SK-N-SH (cell line): ENCODE measurements around the gene NOXA1. TPM values are rescaled to one million over a fixed set of nuclear protein-coding genes. Genes with fewer than 3 reads are reported as not detected.

ENCODE experiments used
- CHD2 ChIP-seq: fragments of 150-350 bp; IDR thresholded peaks from 2 replicates; pipeline ENCODE4 v1.6.1; 2018; ENCODE audit warnings: low read length; ENCODE audit not compliant: partially characterized antibody
- CTCF ChIP-seq: fragments of 200-600 bp; sonication (generic); IDR thresholded peaks from 2 replicates; pipeline ENCODE4 v1.6.1; 2017; ENCODE audit warnings: antibody characterized with exemption, mild to moderate bottlenecking, moderate library complexity
- ELF1 ChIP-seq: IDR thresholded peaks from 2 replicates; pipeline ENCODE4 v1.4.0; 2012
- EP300 ChIP-seq, 2 experiments: IDR thresholded peaks; 2 replicates each; pipeline versions ENCODE4 v1.4.0 to v1.6.1; 2012; ENCODE audit warnings: borderline replicate concordance in 1 of 2, low read depth in 1 of 2, low read length in 1 of 2
- FOXM1 ChIP-seq: IDR thresholded peaks from 2 replicates; pipeline ENCODE4 v1.4.0; 2012; ENCODE audit warnings: low read depth, mild to moderate bottlenecking
- IRF3 ChIP-seq: fragments of 150-350 bp; IDR thresholded peaks from 2 replicates; pipeline ENCODE4 v1.6.1; 2016; ENCODE audit warnings: mild to moderate bottlenecking, low read depth, low read length
- MEF2A ChIP-seq: IDR thresholded peaks from 2 replicates; pipeline ENCODE4 v1.4.0; 2012; ENCODE audit warnings: low read depth, borderline replicate concordance
- MXI1 ChIP-seq: IDR thresholded peaks from 2 replicates; pipeline ENCODE4 v1.6.1; 2012; ENCODE audit warnings: mild to moderate bottlenecking, low read depth, low read length, improper control_type of control experiment
- NFIC ChIP-seq: IDR thresholded peaks from 2 replicates; pipeline ENCODE4 v1.4.0; 2012; ENCODE audit warnings: borderline replicate concordance
- NRF1 ChIP-seq: IDR thresholded peaks from 2 replicates; pipeline ENCODE4 v1.6.1; 2012; ENCODE audit warnings: low read depth, mild to moderate bottlenecking, low read length
- PBX3 ChIP-seq: IDR thresholded peaks from 2 replicates; pipeline ENCODE4; 2012
- RAD21 ChIP-seq: IDR thresholded peaks from 2 replicates; pipeline ENCODE4 v1.6.1; 2012; ENCODE audit warnings: mild to moderate bottlenecking, low read length
- REST ChIP-seq: IDR thresholded peaks from 2 replicates; pipeline ENCODE4 v1.6.1; 2012; ENCODE audit warnings: mild to moderate bottlenecking, low read depth, low read length, moderate library complexity
- RFX5 ChIP-seq: IDR thresholded peaks from 2 replicates; pipeline ENCODE4 v1.6.1; 2012; ENCODE audit warnings: mild to moderate bottlenecking, improper control_type of control experiment, low read length
- RXRA ChIP-seq: IDR thresholded peaks from 2 replicates; pipeline ENCODE4 v1.4.0; 2012; ENCODE audit warnings: low read depth, mild to moderate bottlenecking, borderline replicate concordance
- SIN3A ChIP-seq: IDR thresholded peaks from 2 replicates; pipeline ENCODE4 v1.6.1; 2012; ENCODE audit warnings: low read depth, mild to moderate bottlenecking, low read length, moderate library complexity, borderline replicate concordance
- TAF1 ChIP-seq: IDR thresholded peaks from 2 replicates; pipeline ENCODE4 v1.6.1; 2012; ENCODE audit warnings: low read depth, mild to moderate bottlenecking, low read length, moderate library complexity, borderline replicate concordance
- TCF12 ChIP-seq: IDR thresholded peaks from 2 replicates; pipeline ENCODE4 v1.4.0; 2012
- TEAD4 ChIP-seq: IDR thresholded peaks from 2 replicates; pipeline ENCODE4 v1.4.0; 2012; ENCODE audit warnings: mild to moderate bottlenecking, borderline replicate concordance; ENCODE audit not compliant: insufficient read depth
- USF1 ChIP-seq: IDR thresholded peaks from 2 replicates; pipeline ENCODE4 v1.4.0; 2012; ENCODE audit warnings: low read depth, borderline replicate concordance
- YY1 ChIP-seq: IDR thresholded peaks from 2 replicates; pipeline ENCODE4 v1.4.0; 2012; ENCODE audit warnings: low read depth, mild to moderate bottlenecking
- polyA plus RNA-seq, 3 experiments: library from polyadenylated mRNA; depleted of rRNA; stranded (reverse); fragments of >200 nt; gene quantifications; 2 replicates each; pipeline ENCODE4 v1.2.3, GENCODE V29; 2012

The NOXA1 gene
- polyA plus RNA-seq, 1 of the 3 experiments (the other 2 are of a cell fraction) = 0.39 TPM

GRCh38 chr9:137411645-137412380 is 11.4 kb upstream of the NOXA1 start (continued):
- TF ChIP-seq REST = 0 out of 2 replicates have a peak, but pooled peaks have one; percentile 20
- TF ChIP-seq CHD2 = no peak
- TF ChIP-seq NFIC = peak; percentile 90
- TF ChIP-seq RFX5 = no peak
- peak; percentile 84 for TF ChIP-seq TEAD4
- TF ChIP-seq PBX3 = no peak; the same call in 1 of the 2 replicates
- no peak for TF ChIP-seq YY1
- TF ChIP-seq RAD21 = no peak
- no peak for TF ChIP-seq MEF2A
- no peak for TF ChIP-seq IRF3
- TF ChIP-seq TAF1 = no peak
- peak in 1 of 2 experiments; percentile 16; a peak in 1 of 4 replicates for TF ChIP-seq EP300 (IDR thresholded peaks at IDR 0.05; ENCODE audit: borderline replicate concordance in 1 of 2, low read depth in 1 of 2, low read length in 1 of 2)
- TF ChIP-seq SIN3A = no peak
- peak; percentile 63; the same call in 1 of the 2 replicates for TF ChIP-seq TCF12
- no peak for TF ChIP-seq NRF1
- no peak for TF ChIP-seq MXI1
- TF ChIP-seq RXRA = peak; percentile 73; the same call in 1 of the 2 replicates
- TF ChIP-seq CTCF = no peak
- TF ChIP-seq FOXM1 = no peak
- TF ChIP-seq ELF1 = no peak
- peak; percentile 46; the same call in 1 of the 2 replicates for TF ChIP-seq USF1
- TF ChIP-seq, all 33 proteins: peak for 11
